Keratinocyte (primary cell): ENCODE measurements around the gene TWF2. TPM values are rescaled to one million over a fixed set of nuclear protein-coding genes. Genes with fewer than 3 reads are reported as not detected.
A peak's percentile ranks its signal among the peaks of the same experiment; 100 is the strongest.

ENCODE experiments used
- DNase-seq: peaks from one replicate; pipeline ENCODE4 v3.0.0-alpha.2; 2011; ENCODE audit warnings: low read depth, missing footprints, low spot score
- FAIRE-seq: peaks from 2 replicates; lab custom pipeline; 2011; peaks lifted over from hg19 to GRCh38; lab: Jason Lieb, UNC
- H2AFZ ChIP-seq: 2 replicates; pipeline ENCODE4 v1.6.0; 2012; ENCODE audit warnings: low read length, control low read depth, inconsistent platforms; ENCODE audit not compliant: control insufficient read depth
- H3K27ac ChIP-seq: 2 replicates; pipeline ENCODE4 v1.5.1; 2011; ENCODE audit warnings: low read length; ENCODE audit not compliant: control insufficient read depth, insufficient read depth
- H3K27me3 ChIP-seq: 3 replicates; pipeline ENCODE4 v1.6.0; 2011; ENCODE audit warnings: low read length; ENCODE audit not compliant: control insufficient read depth, insufficient read depth; ENCODE audit errors: extremely low read depth
- H3K36me3 ChIP-seq, 2 experiments: 2 replicates in 1 of 2; 3 replicates in 1 of 2; pipeline ENCODE4 v1.5.1; 2011; ENCODE audit warnings: low read length in 2 of 2, mild to moderate bottlenecking in 1 of 2; ENCODE audit not compliant: control insufficient read depth in 2 of 2, insufficient read depth in 2 of 2; ENCODE audit errors: extremely low read depth in 1 of 2
- H3K4me1 ChIP-seq: 3 replicates; pipeline ENCODE4 v1.5.1; 2011; ENCODE audit warnings: low read length; ENCODE audit not compliant: control insufficient read depth, insufficient read depth; ENCODE audit errors: extremely low read depth
- H3K4me2 ChIP-seq: 3 replicates; pipeline ENCODE4 v1.6.0; 2011; ENCODE audit warnings: low read depth, low read length; ENCODE audit not compliant: control insufficient read depth, insufficient read depth; ENCODE audit errors: extremely low read depth
- H3K4me3 ChIP-seq, 3 experiments: fragments of 200-600 bp in 1 of 3; sonication (generic) in 1 of 3; 2 replicates in 2 of 3; 3 replicates in 1 of 3; pipeline ENCODE4 v1.5.1; 2011 to 2016; ENCODE audit warnings: low read length in 3 of 3, mild to moderate bottlenecking in 3 of 3, control low read depth in 2 of 3, inconsistent platforms in 1 of 3, low read depth in 1 of 3, mixed read lengths in 1 of 3, mixed run types in 1 of 3, moderate library complexity in 1 of 3; ENCODE audit not compliant: control insufficient read depth in 2 of 3, insufficient read depth in 2 of 3; ENCODE audit errors: extremely low read depth in 1 of 3
- H3K79me2 ChIP-seq: 2 replicates; pipeline ENCODE4 v1.6.0; 2012; ENCODE audit warnings: low read length; ENCODE audit not compliant: control insufficient read depth, insufficient read depth
- H3K9ac ChIP-seq: 3 replicates; pipeline ENCODE4 v1.6.0; 2011; ENCODE audit warnings: low read length; ENCODE audit not compliant: control insufficient read depth, insufficient read depth; ENCODE audit errors: extremely low read depth
- H3K9me1 ChIP-seq: 3 replicates; pipeline ENCODE4 v1.6.0; 2011; ENCODE audit warnings: low read length; ENCODE audit not compliant: control insufficient read depth, insufficient read depth; ENCODE audit errors: extremely low read depth
- H3K9me3 ChIP-seq: 2 replicates; pipeline ENCODE4 v1.5.1; 2012; ENCODE audit warnings: low read depth, low read length; ENCODE audit not compliant: control insufficient read depth
- H4K20me1 ChIP-seq: 3 replicates; pipeline ENCODE4 v1.6.0; 2011; ENCODE audit warnings: low read length; ENCODE audit not compliant: control insufficient read depth, insufficient read depth; ENCODE audit errors: extremely low read depth
- CTCF ChIP-seq, 3 experiments: IDR thresholded peaks in 1 of 3; conservative IDR thresholded peaks in 1 of 3; optimal IDR thresholded peaks in 1 of 3; 2 replicates in 2 of 3; 3 replicates in 1 of 3; pipeline versions ENCODE3 to v1.5.1; 2011; ENCODE audit warnings: low read length in 3 of 3, mild to moderate bottlenecking in 3 of 3, moderate library complexity in 2 of 3, control low read depth in 1 of 3, inconsistent platforms in 1 of 3; ENCODE audit not compliant: insufficient read depth in 2 of 3; ENCODE audit errors: extremely low read depth in 1 of 3
- EZH2 ChIP-seq: IDR thresholded peaks from one replicate; pipeline ENCODE4 v1.6.1; 2012; ENCODE audit warnings: inconsistent platforms, mild to moderate bottlenecking, low read length, moderate library complexity
- dilution Hi-C: fragments of 300-500 bp; cut with MboI; formaldehyde crosslinking; loops from one replicate; pipeline ENCODE4 v1.7.0; 2020; ENCODE audit warnings: low sequenced_read_pairs; ENCODE audit not compliant: extremely low pct_ligation_motif_present
- polyA plus RNA-seq, 5 experiments: library from polyadenylated mRNA; depleted of rRNA in 3 of 5; stranded (reverse) in 3 of 5; stranded (forward) in 1 of 5; unstranded in 1 of 5; fragments of >200 nt; gene quantifications; 1 replicate in 1 of 5; 2 replicates in 3 of 5; 3 replicates in 1 of 5; pipeline versions ENCODE4 v1.2.1 to v1.2.3, GENCODE V29; 2011 to 2012; ENCODE audit warnings: missing spikeins in 2 of 5, low read depth in 1 of 5, low replicate concordance in 1 of 5

The TWF2 gene
- polyA plus RNA-seq, 1 donor (not counting 4 experiments of a cell fraction or from before 2014, with no cell fraction given), result 70.4 TPM

- no peaks in the 10 kb centered on the region for H4K20me1 ChIP-seq
- H3K27ac ChIP-seq, result no peak overlapping the region
- no peaks in the 10 kb centered on the region for H3K27me3 ChIP-seq
- peaks cover 15% of the 10 kb centered on the region for H3K79me2 ChIP-seq
- no peak overlapping the region for H3K9ac ChIP-seq
- H3K4me1 ChIP-seq, result peaks cover 15% of the 10 kb centered on the region
- H3K4me2 ChIP-seq, result no peak overlapping the region
- dilution Hi-C loops, result no loop called here
- no peak for DNase-seq
- FAIRE-seq, result no peak
- TF ChIP-seq EZH2 (no peak), CTCF (optimal IDR thresholded peaks at IDR 0.05 in 1 of 3, IDR thresholded peaks at IDR 0.05 in 1 of 3, conservative IDR thresholded peaks at IDR 0.05 in 1 of 3; ENCODE audit: extremely low read depth in 1 of 3, insufficient read depth in 2 of 3, low read length in 3 of 3) (no peak)
- H3K36me3 ChIP-seq, result no peaks in the 10 kb centered on the region
- no peaks in the 10 kb centered on the region for H3K9me3 ChIP-seq
- no peaks in the 10 kb centered on the region for H3K9me1 ChIP-seq
- no peak overlapping the region for H2AFZ ChIP-seq
- H3K4me3 ChIP-seq, result no peak overlapping the region
Measured at GRCh38 chr3:52281981-52282801, 43.2 kb upstream of the TWF2 start.

GRCh38 chr3:52280050-52280461 is 41.1 kb upstream of the TWF2 start:
- DNase-seq, result no peak
- TF ChIP-seq EZH2 (no peak), CTCF (optimal IDR thresholded peaks at IDR 0.05 in 1 of 3, IDR thresholded peaks at IDR 0.05 in 1 of 3, conservative IDR thresholded peaks at IDR 0.05 in 1 of 3; ENCODE audit: extremely low read depth in 1 of 3, insufficient read depth in 2 of 3, low read length in 3 of 3) (no peak)
- FAIRE-seq, result peak; percentile 39
- Histone ChIP-seq H3K79me2 (peaks cover 32% of the 10 kb centered on the region), H3K4me3 (no peak overlapping the region), H3K9me1 (no peaks in the 10 kb centered on the region), H2AFZ (no peak overlapping the region), H3K36me3 (no peaks in the 10 kb centered on the region), H3K9me3 (no peaks in the 10 kb centered on the region), H3K27me3 (no peaks in the 10 kb centered on the region), H3K9ac (peak overlapping the region; percentile 5), H3K27ac (no peak overlapping the region), H3K4me1 (peaks cover 19% of the 10 kb centered on the region), H4K20me1 (peaks cover 2% of the 10 kb centered on the region), H3K4me2 (peak overlapping the region; percentile 61)
- dilution Hi-C loops, result no loop called here
